Measurements from ENCODE around the gene HLA-DMB. TPM values are rescaled to one million over a fixed set of nuclear protein-coding genes. Genes with fewer than 3 reads are reported as not detected.
A peak's percentile ranks its signal among the peaks of the same experiment; 100 is the strongest.

Gene HLA-DMB
- total and polyA plus RNA-seq, 10 of the 15 experiments (the other 5 are each of a cell fraction or from before 2014, with no cell fraction given) = 114 to 173 (median 150) TPM

DNA sequence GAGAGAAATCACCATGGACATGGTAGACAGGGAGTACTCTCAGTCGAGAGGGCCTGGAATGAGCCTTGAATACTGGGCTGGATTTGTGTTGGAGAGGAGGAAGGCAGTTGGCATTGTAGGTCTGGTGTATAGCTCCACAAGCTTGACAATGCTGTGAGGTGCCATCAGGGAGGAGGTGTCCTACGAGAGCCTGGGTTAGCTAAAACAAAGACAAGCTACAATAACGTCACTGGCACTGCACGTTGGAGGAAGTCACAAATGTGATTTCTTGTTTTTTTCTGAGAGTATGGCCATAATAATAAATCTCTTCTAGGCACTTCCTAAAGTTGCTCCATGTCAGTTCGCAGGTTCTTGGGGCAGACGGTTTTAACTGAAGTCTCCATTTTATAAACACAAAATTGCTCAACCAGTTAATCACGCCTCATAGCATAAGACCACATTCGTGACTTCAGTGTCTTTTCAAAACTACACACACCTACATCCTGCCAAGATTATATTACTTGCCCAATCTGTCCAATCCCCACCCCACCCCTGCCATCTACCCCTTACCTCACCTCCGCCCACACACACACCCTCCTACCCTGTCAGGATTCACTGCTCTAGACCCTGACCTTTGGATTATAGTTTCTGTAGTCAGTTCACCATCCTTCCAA lies 4.4 kb upstream of the HLA-DMB start (continued):
- TF ChIP-seq, protein P1, sequence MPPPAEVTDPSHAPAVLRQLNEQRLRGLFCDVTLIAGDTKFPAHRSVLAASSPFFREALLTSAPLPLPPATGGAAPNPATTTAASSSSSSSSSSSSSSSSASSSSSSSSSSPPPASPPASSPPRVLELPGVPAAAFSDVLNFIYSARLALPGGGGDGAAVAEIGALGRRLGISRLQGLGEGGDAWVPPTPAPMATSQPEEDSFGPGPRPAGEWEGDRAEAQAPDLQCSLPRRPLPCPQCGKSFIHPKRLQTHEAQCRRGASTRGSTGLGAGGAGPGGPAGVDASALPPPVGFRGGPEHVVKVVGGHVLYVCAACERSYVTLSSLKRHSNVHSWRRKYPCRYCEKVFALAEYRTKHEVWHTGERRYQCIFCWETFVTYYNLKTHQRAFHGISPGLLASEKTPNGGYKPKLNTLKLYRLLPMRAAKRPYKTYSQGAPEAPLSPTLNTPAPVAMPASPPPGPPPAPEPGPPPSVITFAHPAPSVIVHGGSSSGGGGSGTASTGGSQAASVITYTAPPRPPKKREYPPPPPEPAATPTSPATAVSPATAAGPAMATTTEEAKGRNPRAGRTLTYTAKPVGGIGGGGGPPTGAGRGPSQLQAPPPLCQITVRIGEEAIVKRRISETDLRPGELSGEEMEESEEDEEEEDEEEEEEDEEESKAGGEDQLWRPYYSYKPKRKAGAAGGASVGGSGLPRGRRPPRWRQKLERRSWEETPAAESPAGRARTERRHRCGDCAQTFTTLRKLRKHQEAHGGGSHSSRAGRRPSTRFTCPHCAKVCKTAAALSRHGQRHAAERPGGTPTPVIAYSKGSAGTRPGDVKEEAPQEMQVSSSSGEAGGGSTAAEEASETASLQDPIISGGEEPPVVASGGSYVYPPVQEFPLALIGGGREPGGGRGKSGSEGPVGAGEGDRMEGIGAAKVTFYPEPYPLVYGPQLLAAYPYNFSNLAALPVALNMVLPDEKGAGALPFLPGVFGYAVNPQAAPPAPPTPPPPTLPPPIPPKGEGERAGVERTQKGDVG (CRISPR knock-in tag; IDR thresholded peaks at IDR 0.05) = no peak
- TF ChIP-seq SUPT20H (IDR thresholded peaks at IDR 0.05; ENCODE audit: borderline replicate concordance, control insufficient read depth, low read depth, low read length) = no peak
- no peak for TF ChIP-seq SMC3 (IDR thresholded peaks at IDR 0.05; ENCODE audit: borderline replicate concordance, low read length)
- TF ChIP-seq, protein P2, sequence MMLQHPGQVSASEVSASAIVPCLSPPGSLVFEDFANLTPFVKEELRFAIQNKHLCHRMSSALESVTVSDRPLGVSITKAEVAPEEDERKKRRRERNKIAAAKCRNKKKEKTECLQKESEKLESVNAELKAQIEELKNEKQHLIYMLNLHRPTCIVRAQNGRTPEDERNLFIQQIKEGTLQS (IDR thresholded peaks at IDR 0.05; ENCODE audit: borderline replicate concordance, extremely low read depth, low read depth, low read length) = no peak
- TF ChIP-seq MEF2A (IDR thresholded peaks at IDR 0.05; ENCODE audit: insufficient read depth, low read depth, low read length) = peak; percentile 24; the same call in 1 of the 2 replicates
- TF ChIP-seq, protein P3, sequence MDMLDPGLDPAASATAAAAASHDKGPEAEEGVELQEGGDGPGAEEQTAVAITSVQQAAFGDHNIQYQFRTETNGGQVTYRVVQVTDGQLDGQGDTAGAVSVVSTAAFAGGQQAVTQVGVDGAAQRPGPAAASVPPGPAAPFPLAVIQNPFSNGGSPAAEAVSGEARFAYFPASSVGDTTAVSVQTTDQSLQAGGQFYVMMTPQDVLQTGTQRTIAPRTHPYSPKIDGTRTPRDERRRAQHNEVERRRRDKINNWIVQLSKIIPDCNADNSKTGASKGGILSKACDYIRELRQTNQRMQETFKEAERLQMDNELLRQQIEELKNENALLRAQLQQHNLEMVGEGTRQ (IDR thresholded peaks at IDR 0.05; ENCODE audit: borderline replicate concordance, low read depth, low read length) = no peak
- TF ChIP-seq NFYB (IDR thresholded peaks at IDR 0.05; ENCODE audit: insufficient read depth, low read depth, low read length) = 0 out of 2 replicates have a peak, but pooled peaks have one; percentile 35
- TF ChIP-seq ASH2L (IDR thresholded peaks at IDR 0.05; ENCODE audit: borderline replicate concordance, low read depth) = no peak
- TF ChIP-seq TCF12 (IDR thresholded peaks at IDR 0.05; ENCODE audit: low read depth, low read length) = peak; percentile 49; the same call in 1 of the 2 replicates
- TF ChIP-seq ZNF622 (IDR thresholded peaks at IDR 0.05) = no peak
- TF ChIP-seq SP1 (IDR thresholded peaks at IDR 0.05; ENCODE audit: low read depth, low read length) = peak; percentile 10
- TF ChIP-seq, protein P4, sequence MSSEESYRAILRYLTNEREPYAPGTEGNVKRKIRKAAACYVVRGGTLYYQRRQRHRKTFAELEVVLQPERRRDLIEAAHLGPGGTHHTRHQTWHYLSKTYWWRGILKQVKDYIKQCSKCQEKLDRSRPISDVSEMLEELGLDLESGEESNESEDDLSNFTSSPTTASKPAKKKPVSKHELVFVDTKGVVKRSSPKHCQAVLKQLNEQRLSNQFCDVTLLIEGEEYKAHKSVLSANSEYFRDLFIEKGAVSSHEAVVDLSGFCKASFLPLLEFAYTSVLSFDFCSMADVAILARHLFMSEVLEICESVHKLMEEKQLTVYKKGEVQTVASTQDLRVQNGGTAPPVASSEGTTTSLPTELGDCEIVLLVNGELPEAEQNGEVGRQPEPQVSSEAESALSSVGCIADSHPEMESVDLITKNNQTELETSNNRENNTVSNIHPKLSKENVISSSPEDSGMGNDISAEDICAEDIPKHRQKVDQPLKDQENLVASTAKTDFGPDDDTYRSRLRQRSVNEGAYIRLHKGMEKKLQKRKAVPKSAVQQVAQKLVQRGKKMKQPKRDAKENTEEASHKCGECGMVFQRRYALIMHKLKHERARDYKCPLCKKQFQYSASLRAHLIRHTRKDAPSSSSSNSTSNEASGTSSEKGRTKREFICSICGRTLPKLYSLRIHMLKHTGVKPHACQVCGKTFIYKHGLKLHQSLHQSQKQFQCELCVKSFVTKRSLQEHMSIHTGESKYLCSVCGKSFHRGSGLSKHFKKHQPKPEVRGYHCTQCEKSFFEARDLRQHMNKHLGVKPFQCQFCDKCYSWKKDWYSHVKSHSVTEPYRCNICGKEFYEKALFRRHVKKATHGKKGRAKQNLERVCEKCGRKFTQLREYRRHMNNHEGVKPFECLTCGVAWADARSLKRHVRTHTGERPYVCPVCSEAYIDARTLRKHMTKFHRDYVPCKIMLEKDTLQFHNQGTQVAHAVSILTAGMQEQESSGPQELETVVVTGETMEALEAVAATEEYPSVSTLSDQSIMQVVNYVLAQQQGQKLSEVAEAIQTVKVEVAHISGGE (CRISPR knock-in tag; IDR thresholded peaks at IDR 0.05) = no peak
- TF ChIP-seq, protein P5, sequence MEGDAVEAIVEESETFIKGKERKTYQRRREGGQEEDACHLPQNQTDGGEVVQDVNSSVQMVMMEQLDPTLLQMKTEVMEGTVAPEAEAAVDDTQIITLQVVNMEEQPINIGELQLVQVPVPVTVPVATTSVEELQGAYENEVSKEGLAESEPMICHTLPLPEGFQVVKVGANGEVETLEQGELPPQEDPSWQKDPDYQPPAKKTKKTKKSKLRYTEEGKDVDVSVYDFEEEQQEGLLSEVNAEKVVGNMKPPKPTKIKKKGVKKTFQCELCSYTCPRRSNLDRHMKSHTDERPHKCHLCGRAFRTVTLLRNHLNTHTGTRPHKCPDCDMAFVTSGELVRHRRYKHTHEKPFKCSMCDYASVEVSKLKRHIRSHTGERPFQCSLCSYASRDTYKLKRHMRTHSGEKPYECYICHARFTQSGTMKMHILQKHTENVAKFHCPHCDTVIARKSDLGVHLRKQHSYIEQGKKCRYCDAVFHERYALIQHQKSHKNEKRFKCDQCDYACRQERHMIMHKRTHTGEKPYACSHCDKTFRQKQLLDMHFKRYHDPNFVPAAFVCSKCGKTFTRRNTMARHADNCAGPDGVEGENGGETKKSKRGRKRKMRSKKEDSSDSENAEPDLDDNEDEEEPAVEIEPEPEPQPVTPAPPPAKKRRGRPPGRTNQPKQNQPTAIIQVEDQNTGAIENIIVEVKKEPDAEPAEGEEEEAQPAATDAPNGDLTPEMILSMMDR (IDR thresholded peaks at IDR 0.05 in 2 of 3, conservative IDR thresholded peaks at IDR 0.05 in 1 of 3; ENCODE audit: control insufficient read depth in 2 of 3, extremely low read depth in 1 of 3, insufficient read depth in 1 of 3, low read depth in 3 of 3, low read length in 3 of 3) = no peak
- TF ChIP-seq POLR2A (IDR thresholded peaks at IDR 0.05; ENCODE audit: low read depth, low read length) = peak; percentile 52; the same call in 1 of the 2 replicates
- TF ChIP-seq ZZZ3 (IDR thresholded peaks at IDR 0.05; ENCODE audit: control insufficient read depth, insufficient read length, low read depth) = no peak
- no peak for TF ChIP-seq NFYA (IDR thresholded peaks at IDR 0.05; ENCODE audit: borderline replicate concordance, low read depth, low read length)
- TF ChIP-seq MYB (IDR thresholded peaks at IDR 0.05; ENCODE audit: borderline replicate concordance, low read depth, low read length) = no peak
- no peak for TF ChIP-seq HCFC1 (IDR thresholded peaks at IDR 0.05; ENCODE audit: low read length)
- no peak for TF ChIP-seq KLF5 (IDR thresholded peaks at IDR 0.05; ENCODE audit: partially characterized antibody)

Measured in GM12878 (cell line).